ENCODE measurements around the gene PRDM5.

PRDM5 gene

GRCh38 chr4:120692964-120693363, 229.6 kb downstream of the PRDM5 start:
- TF ChIP-seq, protein P1, sequence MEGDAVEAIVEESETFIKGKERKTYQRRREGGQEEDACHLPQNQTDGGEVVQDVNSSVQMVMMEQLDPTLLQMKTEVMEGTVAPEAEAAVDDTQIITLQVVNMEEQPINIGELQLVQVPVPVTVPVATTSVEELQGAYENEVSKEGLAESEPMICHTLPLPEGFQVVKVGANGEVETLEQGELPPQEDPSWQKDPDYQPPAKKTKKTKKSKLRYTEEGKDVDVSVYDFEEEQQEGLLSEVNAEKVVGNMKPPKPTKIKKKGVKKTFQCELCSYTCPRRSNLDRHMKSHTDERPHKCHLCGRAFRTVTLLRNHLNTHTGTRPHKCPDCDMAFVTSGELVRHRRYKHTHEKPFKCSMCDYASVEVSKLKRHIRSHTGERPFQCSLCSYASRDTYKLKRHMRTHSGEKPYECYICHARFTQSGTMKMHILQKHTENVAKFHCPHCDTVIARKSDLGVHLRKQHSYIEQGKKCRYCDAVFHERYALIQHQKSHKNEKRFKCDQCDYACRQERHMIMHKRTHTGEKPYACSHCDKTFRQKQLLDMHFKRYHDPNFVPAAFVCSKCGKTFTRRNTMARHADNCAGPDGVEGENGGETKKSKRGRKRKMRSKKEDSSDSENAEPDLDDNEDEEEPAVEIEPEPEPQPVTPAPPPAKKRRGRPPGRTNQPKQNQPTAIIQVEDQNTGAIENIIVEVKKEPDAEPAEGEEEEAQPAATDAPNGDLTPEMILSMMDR (conservative IDR thresholded peaks at IDR 0.05): no peak
- H3K27ac ChIP-seq: no peak overlapping the region

DNA sequence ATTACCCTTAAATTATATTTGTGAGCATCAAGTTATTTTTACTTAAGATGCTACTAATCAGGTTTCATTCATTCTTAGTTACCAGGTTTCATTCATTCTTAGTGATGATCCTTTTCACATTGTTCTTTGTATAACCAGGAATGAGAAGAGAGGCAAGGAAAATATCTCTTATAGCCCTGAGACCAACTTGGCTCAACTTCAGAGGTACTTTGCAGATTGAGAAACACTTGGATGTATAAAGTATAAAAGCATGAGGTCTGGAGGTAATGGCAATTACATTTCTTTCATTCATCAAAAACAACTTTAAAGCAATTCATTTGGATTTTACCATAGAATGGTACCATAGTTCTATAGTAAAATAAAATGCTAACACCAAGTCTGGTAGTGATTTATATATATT, 231.0 kb downstream of the PRDM5 start:
- no peak overlapping the region for H3K27ac ChIP-seq
- TF ChIP-seq, protein P1 (conservative IDR thresholded peaks at IDR 0.05): no peak

- no peak overlapping the region for H3K27ac ChIP-seq
- TF ChIP-seq, protein P1 (conservative IDR thresholded peaks at IDR 0.05): no peak
Observed at GRCh38 chr4:120691106-120691505, 231.4 kb downstream of the PRDM5 start.

DNA sequence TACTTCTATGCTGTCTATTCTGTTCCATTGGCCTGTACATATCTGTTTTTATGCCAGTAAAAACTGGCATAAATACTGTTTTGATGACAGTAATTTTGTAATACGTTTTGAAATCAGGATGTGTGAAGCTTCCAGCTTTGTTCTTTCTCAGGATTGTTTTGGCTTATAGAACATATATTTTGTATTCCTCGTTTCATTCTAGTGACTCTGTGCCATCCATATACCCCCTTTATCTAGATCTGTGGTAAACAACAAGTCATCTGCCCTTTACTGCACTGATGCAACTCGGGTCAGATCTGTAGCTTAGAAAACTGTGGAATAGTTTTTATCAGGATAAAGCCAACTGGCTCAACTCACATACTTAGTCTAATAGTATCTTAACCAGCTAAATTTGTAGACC, 233.7 kb downstream of the PRDM5 start:
- TF ChIP-seq, protein P1 (conservative IDR thresholded peaks at IDR 0.05): no peak
- no peak overlapping the region for H3K27ac ChIP-seq

DNA sequence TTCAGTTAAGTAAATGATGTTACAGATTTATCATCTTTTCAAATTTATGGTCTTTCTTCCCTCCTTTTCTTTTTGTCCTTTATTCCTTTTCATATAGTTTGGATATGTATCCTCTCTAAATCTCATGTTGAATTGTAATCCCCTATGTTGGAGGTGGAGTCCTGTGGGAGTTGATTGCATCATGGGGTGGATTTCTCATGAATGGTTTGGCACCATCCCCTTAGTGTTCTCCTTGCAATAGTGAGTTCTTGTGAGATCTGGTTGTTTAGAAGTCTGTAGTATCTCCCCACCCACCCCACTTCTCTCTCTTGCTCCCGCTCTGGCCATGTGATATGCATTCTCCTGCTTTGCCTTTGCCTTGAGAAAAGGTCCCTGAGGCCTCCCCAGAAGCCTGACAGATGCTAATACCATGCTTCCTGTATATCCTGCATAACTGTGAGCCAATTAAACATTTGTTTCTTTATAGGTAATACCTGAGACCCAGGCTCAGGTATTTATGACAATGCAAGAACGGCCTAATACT, 236.7 kb downstream of the PRDM5 start:
- no peak overlapping the region for H3K27ac ChIP-seq
- TF ChIP-seq, protein P1 (conservative IDR thresholded peaks at IDR 0.05): no peak

DNA sequence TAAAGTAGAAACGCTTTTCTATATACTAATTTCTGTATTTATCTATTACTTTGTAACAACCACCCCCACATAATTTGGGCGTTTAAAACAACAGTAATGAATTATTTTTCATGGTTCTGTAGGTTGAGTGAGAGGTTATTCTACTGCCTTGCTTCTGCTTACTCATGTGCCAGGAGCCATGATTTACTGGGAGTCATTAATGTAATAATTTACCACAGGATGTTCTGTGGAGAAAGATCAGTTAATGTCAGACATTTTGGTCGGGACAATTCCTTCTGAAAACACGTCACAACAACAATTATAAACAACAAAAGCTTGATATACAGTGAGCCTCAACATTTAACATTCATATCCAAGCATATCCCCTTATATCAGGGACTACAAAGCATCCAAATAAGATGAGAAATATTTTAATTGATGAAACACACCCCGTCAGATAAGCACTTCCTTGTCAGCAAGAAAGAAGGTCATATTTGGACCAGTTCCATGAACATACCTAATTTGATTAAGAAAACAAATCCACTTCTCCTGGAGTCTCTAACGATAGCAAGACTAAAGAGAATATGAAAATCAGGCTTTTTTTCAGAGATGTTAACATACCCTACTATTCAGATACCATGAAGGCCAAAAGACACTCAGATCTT, 238.5 kb downstream of the PRDM5 start:
- no peak overlapping the region for H3K27ac ChIP-seq
- TF ChIP-seq, protein P1 (conservative IDR thresholded peaks at IDR 0.05): no peak

DNA sequence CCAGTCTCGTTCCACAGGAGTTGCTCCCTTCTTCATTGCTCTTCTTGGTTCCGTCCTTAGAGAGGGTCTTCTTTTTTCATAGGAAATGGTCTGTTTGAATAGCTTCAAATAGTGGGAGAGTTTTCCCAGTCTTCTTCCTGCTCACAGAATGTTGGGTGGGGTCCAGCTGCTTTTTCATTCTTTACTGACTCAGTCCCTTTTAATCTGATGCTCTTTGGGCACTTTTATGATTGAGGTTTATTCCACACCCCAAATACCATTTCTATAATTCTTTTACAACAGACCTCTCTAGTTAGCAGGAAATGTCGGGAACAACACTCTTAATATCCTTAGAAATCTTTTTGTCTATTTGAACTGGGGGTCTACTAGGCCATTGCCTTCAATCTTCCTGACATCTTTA, 239.5 kb downstream of the PRDM5 start:
- TF ChIP-seq, protein P1 (conservative IDR thresholded peaks at IDR 0.05): no peak
- no peak overlapping the region for H3K27ac ChIP-seq

Data from VCaP (cell line).